Endodermal cell (in vitro differentiated cells): ENCODE measurements around the gene ZNF783. TPM values are rescaled to one million over a fixed set of nuclear protein-coding genes. Genes with fewer than 3 reads are reported as not detected.
"Not testable (repeated sequence)": the region's sequence is repeated elsewhere in the genome, so short reads cannot be mapped to it uniquely, and the experiment has no call there.

Source experiments
- DNase-seq: peaks from one replicate; pipeline ENCODE4 v3.0.0-alpha.2; 2017
- H3K27ac ChIP-seq: 2 replicates; pipeline ENCODE4 v1.5.1; 2013; ENCODE audit warnings: mild to moderate bottlenecking, low read depth, low read length, moderate library complexity
- H3K27me3 ChIP-seq: 2 replicates; pipeline ENCODE4 v1.6.1; 2013; ENCODE audit warnings: mild to moderate bottlenecking, low read length, moderate library complexity; ENCODE audit not compliant: insufficient read depth, control insufficient read depth, poor library complexity, severe bottlenecking
- H3K36me3 ChIP-seq: 2 replicates; pipeline ENCODE4 v1.7.0; 2013; ENCODE audit warnings: mild to moderate bottlenecking, low read length, moderate library complexity; ENCODE audit not compliant: control insufficient read depth, insufficient read depth
- H3K4me1 ChIP-seq: one replicate; pipeline ENCODE4 v1.7.0; 2013; ENCODE audit warnings: low read length; ENCODE audit not compliant: control insufficient read depth, insufficient read depth
- H3K4me3 ChIP-seq: 2 replicates; pipeline ENCODE4 v1.5.1; 2013; ENCODE audit warnings: mild to moderate bottlenecking, low read length, moderate library complexity
- H3K9ac ChIP-seq: 2 replicates; pipeline ENCODE4 v1.6.1; 2013; ENCODE audit warnings: mild to moderate bottlenecking, low read length, moderate library complexity; ENCODE audit not compliant: poor library complexity, severe bottlenecking; ENCODE audit errors: extremely low read depth
- H3K9me3 ChIP-seq: 2 replicates; pipeline ENCODE4 v1.6.1; 2013; ENCODE audit warnings: mild to moderate bottlenecking, low read length, moderate library complexity; ENCODE audit not compliant: control insufficient read depth
- H3K27ac Mint-ChIP-seq: 2 replicates; pipeline ENCODE4 v1.8.0; 2020; ENCODE audit warnings: mixed read lengths
- H3K27me3 Mint-ChIP-seq: 2 replicates; pipeline ENCODE4 v1.8.0; 2021; ENCODE audit warnings: mild to moderate bottlenecking, mixed read lengths; ENCODE audit not compliant: insufficient read depth
- H3K36me3 Mint-ChIP-seq: 2 replicates; pipeline ENCODE4 v1.8.0; 2020; ENCODE audit warnings: low read depth, mixed read lengths
- H3K4me1 Mint-ChIP-seq: 2 replicates; pipeline ENCODE4 v1.8.0; 2020; ENCODE audit warnings: mixed read lengths
- H3K4me3 Mint-ChIP-seq: 2 replicates; pipeline ENCODE4 v1.8.0; 2020; ENCODE audit warnings: mild to moderate bottlenecking, moderate library complexity, mixed read lengths
- H3K9me3 Mint-ChIP-seq: 2 replicates; pipeline ENCODE4 v1.8.0; 2020; ENCODE audit warnings: mild to moderate bottlenecking, mixed read lengths
- WGBS, 2 experiments: methylation state at CpG; one replicate each; pipeline versions ENCODE4 v1.1.5 to v1.1.7; 2013; ENCODE audit warnings: missing lambda C conversion rate in 2 of 2, mixed read lengths in 1 of 2; ENCODE audit not compliant: insufficient coverage in 1 of 2, insufficient read length in 1 of 2; 5-methylcytosine and 5-hydroxymethylcytosine counted together
- total RNA-seq, 2 donors: library from RNA; stranded (reverse); fragmentation: NEBNext Ultra II Directional in 1 of 2; extraction: Animal tissue kit (Norgen Biotek cat#: 25700) in 1 of 2; gene quantifications; 2 replicates in 1 of 2; 3 replicates in 1 of 2; pipeline ENCODE4 v1.2.1, GENCODE V29; 2021
- TF ChIP-seq, protein P1 (sequence below): fragments of 200-600 bp; sonication (generic); conservative IDR thresholded peaks from 2 replicates; pipeline ENCODE4 v1.5.0; 2021; ENCODE audit warnings: antibody characterized with exemption, mild to moderate bottlenecking

The ZNF783 gene
- total RNA-seq, 2 donors from 2014 or later: 12.1 to 13.2 TPM

DNA sequence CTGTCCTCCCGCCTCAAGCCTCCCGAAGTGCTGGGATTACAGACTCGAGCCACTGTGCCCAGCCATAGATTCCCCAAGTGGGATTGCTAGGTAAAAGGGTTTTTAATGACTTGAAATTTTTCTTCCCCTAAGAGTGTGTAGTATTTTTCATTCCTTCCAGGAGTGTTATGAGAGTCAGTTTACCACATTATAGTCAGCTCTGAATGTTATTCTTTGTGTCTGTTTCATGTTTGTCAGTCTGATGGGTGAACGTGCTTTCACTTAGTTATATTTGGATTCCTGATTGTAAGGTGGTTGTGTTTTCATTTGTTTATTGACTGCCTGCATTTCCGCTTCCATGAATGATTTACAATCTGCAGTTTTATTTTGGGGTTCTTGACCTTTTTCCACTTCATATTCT, 16.3 kb upstream of the ZNF783 start:
- Mint-ChIP-seq H3K4me1 (no peaks in the 10 kb centered on the region), H3K4me3 (no peak overlapping the region), H3K27ac (no peak overlapping the region), H3K36me3 (peaks cover 30% of the 10 kb centered on the region), H3K27me3 (no peaks in the 10 kb centered on the region), H3K9me3 (peaks cover 12% of the 10 kb centered on the region)
- Histone ChIP-seq H3K4me3 (no peak overlapping the region), H3K27ac (no peak overlapping the region), H3K9ac (no peak overlapping the region), H3K36me3 (peaks cover 6% of the 10 kb centered on the region), H3K9me3 (peaks cover 10% of the 10 kb centered on the region), H3K4me1 (no peaks in the 10 kb centered on the region), H3K27me3 (no peaks in the 10 kb centered on the region)
- no peak for DNase-seq
- 94 to 100% methylated on average over 1 to 4 of the region's 5 CpGs for WGBS, 2 experiments
- TF ChIP-seq, protein P1, sequence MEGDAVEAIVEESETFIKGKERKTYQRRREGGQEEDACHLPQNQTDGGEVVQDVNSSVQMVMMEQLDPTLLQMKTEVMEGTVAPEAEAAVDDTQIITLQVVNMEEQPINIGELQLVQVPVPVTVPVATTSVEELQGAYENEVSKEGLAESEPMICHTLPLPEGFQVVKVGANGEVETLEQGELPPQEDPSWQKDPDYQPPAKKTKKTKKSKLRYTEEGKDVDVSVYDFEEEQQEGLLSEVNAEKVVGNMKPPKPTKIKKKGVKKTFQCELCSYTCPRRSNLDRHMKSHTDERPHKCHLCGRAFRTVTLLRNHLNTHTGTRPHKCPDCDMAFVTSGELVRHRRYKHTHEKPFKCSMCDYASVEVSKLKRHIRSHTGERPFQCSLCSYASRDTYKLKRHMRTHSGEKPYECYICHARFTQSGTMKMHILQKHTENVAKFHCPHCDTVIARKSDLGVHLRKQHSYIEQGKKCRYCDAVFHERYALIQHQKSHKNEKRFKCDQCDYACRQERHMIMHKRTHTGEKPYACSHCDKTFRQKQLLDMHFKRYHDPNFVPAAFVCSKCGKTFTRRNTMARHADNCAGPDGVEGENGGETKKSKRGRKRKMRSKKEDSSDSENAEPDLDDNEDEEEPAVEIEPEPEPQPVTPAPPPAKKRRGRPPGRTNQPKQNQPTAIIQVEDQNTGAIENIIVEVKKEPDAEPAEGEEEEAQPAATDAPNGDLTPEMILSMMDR: no peak

DNA sequence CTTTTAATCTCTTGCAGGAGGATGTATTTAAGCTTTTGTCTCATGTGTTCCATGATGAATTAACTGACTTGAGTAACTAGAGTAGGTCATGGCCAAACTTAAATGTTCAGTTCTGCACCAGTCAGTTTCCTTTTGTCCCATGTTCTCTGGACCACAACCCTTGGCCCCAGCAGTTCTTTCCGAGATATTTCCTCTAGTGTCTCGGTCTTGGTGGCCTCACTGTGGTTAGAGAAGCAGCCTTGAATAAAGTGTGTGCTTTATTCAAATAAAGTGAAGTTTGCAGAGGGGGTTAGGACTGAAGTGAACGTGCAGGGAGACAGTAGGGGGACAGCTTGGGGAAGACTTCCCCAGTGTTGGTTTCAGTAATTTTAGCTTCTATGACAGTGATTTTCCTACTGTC, 13.2 kb upstream of the ZNF783 start:
- no peaks in the 10 kb centered on the region for H3K9me3 ChIP-seq
- TF ChIP-seq, protein P1: no peak
- H3K9me3 Mint-ChIP-seq: no peaks in the 10 kb centered on the region
- no peak overlapping the region for H3K27ac ChIP-seq
- no peak overlapping the region for H3K4me3 Mint-ChIP-seq
- no peaks in the 10 kb centered on the region for H3K4me1 ChIP-seq
- WGBS, 2 experiments: 94 to 100% methylated on average over 2 to 3 of the region's 3 CpGs
- H3K27me3 Mint-ChIP-seq: no peaks in the 10 kb centered on the region
- H3K9ac ChIP-seq: no peak overlapping the region
- no peaks in the 10 kb centered on the region for H3K4me1 Mint-ChIP-seq
- H3K36me3 ChIP-seq: peaks cover 28% of the 10 kb centered on the region
- no peak for DNase-seq
- no peak overlapping the region for H3K27ac Mint-ChIP-seq
- H3K4me3 ChIP-seq: no peak overlapping the region
- H3K36me3 Mint-ChIP-seq: peaks cover 41% of the 10 kb centered on the region
- H3K27me3 ChIP-seq: no peaks in the 10 kb centered on the region

DNA sequence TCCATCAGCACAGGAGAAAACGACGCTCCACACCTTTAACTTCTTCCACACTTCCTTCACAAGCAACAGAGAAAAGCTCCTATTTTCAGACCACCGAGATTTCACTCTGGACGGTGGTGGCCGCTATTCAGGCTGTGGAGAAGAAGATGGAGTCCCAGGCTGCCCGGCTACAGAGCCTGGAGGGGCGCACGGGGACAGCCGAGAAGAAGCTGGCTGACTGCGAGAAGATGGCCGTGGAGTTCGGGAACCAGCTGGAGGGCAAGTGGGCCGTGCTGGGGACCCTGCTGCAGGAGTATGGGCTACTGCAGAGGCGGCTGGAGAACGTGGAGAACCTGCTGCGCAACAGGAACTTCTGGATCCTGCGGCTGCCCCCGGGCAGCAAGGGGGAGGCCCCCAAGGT, 11.8 kb upstream of the ZNF783 start:
- not testable (repeated sequence) for H3K27me3 ChIP-seq, H3K4me1 ChIP-seq, H3K9me3 Mint-ChIP-seq, H3K27ac ChIP-seq, H3K9ac ChIP-seq, H3K4me3 ChIP-seq, H3K4me1 Mint-ChIP-seq, DNase-seq, H3K4me3 Mint-ChIP-seq, H3K9me3 ChIP-seq, H3K27me3 Mint-ChIP-seq, H3K27ac Mint-ChIP-seq
- H3K36me3 Mint-ChIP-seq: peaks cover 43% of the 10 kb centered on the region
- WGBS, 2 experiments: 94 to 96% methylated on average over 18 of the region's 18 CpGs
- peaks cover 42% of the 10 kb centered on the region for H3K36me3 ChIP-seq

DNA sequence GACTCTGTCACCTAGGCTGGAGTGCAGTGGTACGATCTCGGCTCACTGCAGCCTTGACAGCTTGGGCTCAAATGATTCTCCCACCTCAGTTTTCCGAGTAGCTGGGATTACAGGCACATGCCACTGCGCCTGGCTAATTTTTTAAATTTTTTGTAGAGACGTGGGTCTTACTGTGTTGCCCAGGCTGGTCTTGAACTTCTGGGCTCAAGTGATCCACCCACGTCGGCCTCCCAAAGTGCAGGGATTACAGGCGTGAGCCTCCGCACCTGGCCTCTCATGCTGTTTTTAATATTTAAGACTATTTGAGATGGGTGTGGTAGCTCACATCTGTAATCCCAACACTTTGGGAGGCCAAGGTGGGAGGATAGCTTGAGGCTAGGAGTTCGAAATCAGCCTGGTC, 10.5 kb upstream of the ZNF783 start:
- not testable (repeated sequence) for H3K9me3 Mint-ChIP-seq, H3K27me3 ChIP-seq, H3K9me3 ChIP-seq, H3K9ac ChIP-seq, H3K27me3 Mint-ChIP-seq, H3K27ac Mint-ChIP-seq, H3K4me1 ChIP-seq, H3K27ac ChIP-seq, H3K4me1 Mint-ChIP-seq, DNase-seq, H3K4me3 Mint-ChIP-seq, H3K4me3 ChIP-seq
- H3K36me3 ChIP-seq: peaks cover 51% of the 10 kb centered on the region
- peaks cover 46% of the 10 kb centered on the region for H3K36me3 Mint-ChIP-seq
- 95 to 97% methylated on average over 9 to 10 of the region's 10 CpGs for WGBS, 2 experiments
